ENCODE results near the gene UBE2L3. TPM values are rescaled to one million over a fixed set of nuclear protein-coding genes. Genes with fewer than 3 reads are reported as not detected.
"Not testable (repeated sequence)": the region's sequence is repeated elsewhere in the genome, so short reads cannot be mapped to it uniquely, and the experiment has no call there.

The UBE2L3 gene
- total RNA-seq, 1 donor from 2014 or later = 25.3 TPM

- no peak for DNase-seq
Measured at GRCh38 chr22:21603973-21604372, 36.5 kb downstream of the UBE2L3 start.

- DNase-seq = no peak
Measured at GRCh38 chr22:21605887-21606564, 38.5 kb downstream of the UBE2L3 start.

- no peak for DNase-seq
Measured at GRCh38 chr22:21606775-21607174, 39.3 kb downstream of the UBE2L3 start.

- DNase-seq = not testable (repeated sequence)
Measured at GRCh38 chr22:21609556-21610157, 42.1 kb downstream of the UBE2L3 start.

GRCh38 chr22:21611210-21611977, 43.9 kb downstream of the UBE2L3 start:
- DNase-seq = no peak

- DNase-seq = no peak
Measured at GRCh38 chr22:21612858-21613257, 45.3 kb downstream of the UBE2L3 start.

GRCh38 chr22:21613553-21614233, 46.2 kb downstream of the UBE2L3 start:
- DNase-seq = no peak

GRCh38 chr22:21615731-21616130, 48.2 kb downstream of the UBE2L3 start:
- DNase-seq = no peak

- DNase-seq = not testable (repeated sequence)
Measured at GRCh38 chr22:21617337-21617736, 49.8 kb downstream of the UBE2L3 start.

GRCh38 chr22:21621025-21621424, 53.5 kb downstream of the UBE2L3 start:
- no peak for DNase-seq

GRCh38 chr22:21622011-21622918, 54.8 kb downstream of the UBE2L3 start:
- no peak for DNase-seq

- DNase-seq = no peak
Measured at GRCh38 chr22:21622919-21623647, 55.6 kb downstream of the UBE2L3 start.

- no peak for DNase-seq
Measured at GRCh38 chr22:21623648-21623970, 56.1 kb downstream of the UBE2L3 start.

GRCh38 chr22:21624120-21624879, 56.8 kb downstream of the UBE2L3 start:
- no peak for DNase-seq

- no peak for DNase-seq
Measured at GRCh38 chr22:21624880-21625791, 57.6 kb downstream of the UBE2L3 start.

GRCh38 chr22:21626073-21626734, 58.7 kb downstream of the UBE2L3 start:
- DNase-seq = no peak

GRCh38 chr22:21626735-21627469, 59.4 kb downstream of the UBE2L3 start:
- no peak for DNase-seq

Measured in skin of body (tissue), 2 donors.